Diencephalon (tissue), 1 donor: ENCODE measurements around the gene SCD5. TPM values are rescaled to one million over a fixed set of nuclear protein-coding genes. Genes with fewer than 3 reads are reported as not detected.

ENCODE experiments used
- small RNA-seq: library from RNA; depleted of rRNA; stranded (forward); fragments of <200 nt; gene quantifications from one replicate; pipeline ENCODE3, GENCODE V24; 2014
- total RNA-seq: library from RNA; depleted of rRNA; stranded (reverse); fragments of >200 nt; gene quantifications from one replicate; pipeline ENCODE4 v1.2.3, GENCODE V29; 2014

SCD5 gene
- 252 TPM for total RNA-seq

DNA sequence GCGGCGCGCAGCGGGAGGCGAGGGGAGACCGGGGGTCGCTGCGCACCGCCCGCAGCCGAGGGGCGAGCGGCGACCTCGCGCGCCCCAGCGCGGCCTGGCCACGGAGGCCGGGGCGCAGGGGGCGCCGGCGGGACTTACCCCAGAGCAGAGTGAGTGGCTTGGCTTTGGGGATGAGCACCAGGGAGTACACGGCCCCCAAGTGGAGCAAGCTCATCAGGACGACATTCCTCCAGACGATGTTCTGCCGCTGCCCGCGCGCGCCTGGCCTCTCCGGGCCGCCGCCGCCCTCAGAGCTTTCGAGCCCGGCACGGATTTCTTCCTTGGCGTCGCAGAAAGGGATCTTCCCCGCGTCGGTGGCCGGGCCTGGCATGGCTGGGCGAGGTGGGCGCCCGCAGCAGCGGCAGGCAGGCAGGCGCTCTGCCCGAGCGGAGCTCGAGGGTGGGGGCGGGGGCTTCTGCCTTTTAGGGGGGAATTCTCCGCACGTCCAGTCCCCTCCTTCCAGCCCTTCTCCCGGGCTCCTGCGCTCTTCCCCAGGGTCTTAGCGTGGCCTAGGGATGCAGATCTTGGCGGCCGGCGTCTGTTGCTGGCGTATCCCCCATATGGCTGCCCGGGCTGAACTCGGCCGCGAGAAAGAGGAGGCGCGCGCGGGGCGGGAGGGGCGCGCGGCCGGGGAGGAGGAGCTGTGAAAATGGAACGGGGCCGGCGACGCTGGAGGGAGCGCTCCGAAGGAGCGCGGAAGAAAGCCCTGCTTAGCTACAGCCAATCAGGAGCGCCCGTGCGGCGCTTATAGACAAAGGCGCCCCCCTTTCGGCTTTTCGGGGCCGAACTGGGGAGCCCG is at the start of gene SCD5:
SCD5 (minus strand) TSS at position 629 of the 838 bp plus-strand sequence; CDS start at position 370, 259 bp downstream.

Small RNAs within 50 kb of the gene (small RNA-seq; reads per million reads assigned to genes)
- not detected for gene MIR575

Other genes with a start within 250 kb of the SCD5 start
- 59.1 TPM for gene TMEM150C, start 236.8 kb downstream of the SCD5 start, total RNA-seq
- gene SEC31A, start 92.4 kb upstream of the SCD5 start, total RNA-seq, result 110 TPM
- 16.4 TPM for gene THAP9, start 101.9 kb upstream of the SCD5 start, total RNA-seq
- 25.8 TPM for gene LIN54, start 212.0 kb upstream of the SCD5 start, total RNA-seq
- 154 TPM for gene COPS4, start 236.4 kb upstream of the SCD5 start, total RNA-seq